Urinary bladder (tissue), 4 donors: ENCODE results near the gene SEMA3C. TPM values are rescaled to one million over a fixed set of nuclear protein-coding genes. Genes with fewer than 3 reads are reported as not detected.

Source experiments
- DNase-seq: peaks from one replicate; pipeline ENCODE4 v3.0.0-alpha.2; 2015; ENCODE audit errors: extremely low spot score
- H3K27ac ChIP-seq: one replicate; pipeline ENCODE4 v1.5.1; 2013; ENCODE audit warnings: low read depth, mild to moderate bottlenecking, moderate library complexity
- H3K36me3 ChIP-seq: one replicate; pipeline ENCODE4 v1.6.1; 2013; ENCODE audit warnings: mild to moderate bottlenecking, moderate library complexity; ENCODE audit not compliant: insufficient read depth
- H3K4me1 ChIP-seq: one replicate; pipeline ENCODE4 v1.6.1; 2013; ENCODE audit warnings: mild to moderate bottlenecking, moderate library complexity; ENCODE audit not compliant: insufficient read depth
- H3K4me3 ChIP-seq: one replicate; pipeline ENCODE4 v1.5.1; 2013; ENCODE audit warnings: low read depth, low read length
- WGBS: extraction: QIAGEN DNeasy Blood & Tissue Kit; methylation state at CpG from one replicate; pipeline ENCODE4 v1.1.7; 2013; 5-methylcytosine and 5-hydroxymethylcytosine counted together
- polyA plus RNA-seq: library from polyadenylated mRNA; stranded (reverse); fragments of 200-250 nt; gene quantifications from one replicate; pipeline ENCODE4 v1.2.3, GENCODE V29; 2013
- total RNA-seq: library from RNA; depleted of rRNA; stranded (reverse); fragments of >200 nt; gene quantifications from one replicate; pipeline ENCODE4 v1.2.3, GENCODE V29; 2014
- donor health status: healthy with polysubstance abuse.
- donor health status: healthy.

The SEMA3C gene
- total and polyA plus RNA-seq, 2 donors = 62.3 to 570 TPM

DNA sequence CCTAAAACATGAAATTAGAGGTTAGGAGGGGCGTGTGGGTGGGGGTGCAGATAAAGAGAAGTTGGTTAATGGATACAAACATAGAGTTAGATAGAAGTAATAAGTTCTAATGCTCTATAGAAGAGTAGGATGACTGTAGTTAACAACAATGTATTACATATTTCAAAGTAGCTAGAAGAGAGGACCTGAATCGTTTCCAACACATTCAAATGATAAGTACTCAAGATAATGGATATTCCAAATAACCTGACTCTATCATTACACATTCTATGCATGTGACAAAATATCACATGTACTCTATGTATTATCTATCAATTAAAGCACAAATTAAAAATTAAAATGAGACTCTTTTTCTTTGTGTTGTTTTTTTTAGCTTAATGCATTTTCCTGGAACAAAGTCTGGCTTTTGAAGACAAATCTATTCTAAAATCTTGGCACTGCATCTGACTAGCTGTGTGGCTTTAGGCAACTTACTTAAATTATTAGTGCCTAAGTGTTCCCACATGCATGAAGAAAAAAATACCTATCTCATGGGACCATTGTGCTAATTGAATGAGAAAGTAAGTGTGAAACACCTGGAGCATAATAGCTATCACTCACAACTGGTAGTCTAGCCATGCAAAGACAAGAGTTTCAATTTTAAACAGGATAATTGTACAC, 75.7 kb downstream of the SEMA3C start:
- Histone ChIP-seq H3K27ac (no peak overlapping the region), H3K36me3 (no peaks in the 10 kb centered on the region), H3K4me3 (no peak overlapping the region), H3K4me1 (no peaks in the 10 kb centered on the region)
- no peak for DNase-seq
- WGBS = 66% methylated on average over 2 of the region's 2 CpGs

DNA sequence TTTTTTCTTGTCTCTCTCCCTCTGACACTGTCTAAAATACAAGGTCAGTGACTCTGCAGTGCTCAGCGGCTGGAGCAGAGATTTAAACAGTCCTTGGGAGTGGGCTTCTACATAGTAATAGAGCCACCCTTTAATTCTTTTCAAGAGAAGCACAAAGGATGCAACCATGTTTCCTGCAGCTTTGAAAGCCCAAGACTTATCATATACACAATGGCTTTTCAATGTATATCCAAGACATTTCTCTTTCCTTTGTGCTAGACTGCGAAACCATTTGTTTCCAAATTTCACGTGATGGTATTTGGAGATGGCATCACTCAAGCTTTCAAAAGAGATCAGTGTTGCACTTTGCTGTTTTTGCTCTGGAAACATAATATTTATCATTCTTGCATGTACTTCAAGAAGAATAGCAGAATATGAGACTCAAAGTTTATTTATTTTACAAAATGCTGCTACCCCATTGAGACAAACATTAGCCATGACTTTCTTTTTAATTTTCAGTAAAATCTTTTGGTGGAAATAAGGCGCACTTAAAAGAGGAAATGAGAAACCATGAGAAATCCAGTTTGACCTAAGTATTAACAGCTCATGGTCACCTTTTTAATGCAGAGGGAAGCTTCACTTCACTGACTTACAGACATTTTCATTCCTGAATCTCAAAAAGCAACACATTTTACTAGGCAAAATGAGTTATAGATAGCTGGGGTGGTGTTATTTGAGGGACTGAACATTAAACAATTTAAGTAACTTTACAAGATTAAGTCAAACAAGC, 76.6 kb downstream of the SEMA3C start:
- 62% methylated on average over 4 of the region's 4 CpGs for WGBS
- H3K27ac ChIP-seq = no peak overlapping the region

DNA sequence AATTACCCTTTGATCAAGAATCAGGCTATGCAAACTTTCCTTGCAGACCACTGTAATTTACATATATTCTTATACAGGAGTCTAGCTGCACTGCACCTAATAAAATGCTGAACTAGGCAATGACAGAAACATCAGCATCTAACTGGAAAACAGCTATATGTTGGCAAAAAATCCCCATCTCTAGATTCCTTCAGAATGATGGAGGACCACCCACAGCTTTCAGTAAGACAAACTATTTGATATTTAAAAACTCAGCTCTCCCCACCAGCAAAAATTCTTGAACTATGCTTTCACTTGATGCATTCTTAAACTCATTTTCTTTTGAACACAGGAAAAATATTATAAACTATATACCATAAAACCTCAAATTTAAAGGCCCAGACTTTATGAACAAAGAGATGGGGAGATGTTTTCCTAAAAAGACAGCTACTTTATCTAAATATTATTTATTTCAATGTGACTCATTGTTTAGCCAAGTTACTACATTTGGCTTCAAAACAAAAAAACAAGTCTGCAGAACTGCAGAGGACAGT, 77.4 kb downstream of the SEMA3C start:
- H3K4me3 ChIP-seq = no peak overlapping the region
- no peak overlapping the region for H3K27ac ChIP-seq
- H3K36me3 ChIP-seq = no peaks in the 10 kb centered on the region
- H3K4me1 ChIP-seq = no peaks in the 10 kb centered on the region
- DNase-seq = no peak

More for the DNA sequence above, 76.6 kb downstream of the SEMA3C start:
- DNase-seq = no peak
- no peaks in the 10 kb centered on the region for H3K36me3 ChIP-seq
- no peaks in the 10 kb centered on the region for H3K4me1 ChIP-seq
- no peak overlapping the region for H3K4me3 ChIP-seq

DNA sequence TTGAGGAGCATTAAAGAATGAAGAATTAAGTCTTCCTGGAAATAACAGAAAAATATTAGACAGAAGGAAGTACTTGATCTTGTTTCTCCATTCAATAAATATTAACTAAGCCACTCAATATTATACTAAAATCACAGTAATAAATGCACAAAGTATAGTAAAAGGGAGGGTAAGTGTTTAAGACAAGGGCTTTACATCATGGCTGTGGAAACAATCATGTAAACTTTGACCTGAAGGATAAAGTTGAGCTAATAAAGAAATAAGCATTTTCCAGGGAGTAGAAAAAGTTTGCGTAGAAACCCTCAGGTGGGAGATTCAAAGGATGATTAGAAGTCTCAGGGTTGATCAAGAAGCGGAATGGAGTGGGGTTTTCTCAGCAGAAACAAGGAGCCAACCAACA, 78.2 kb downstream of the SEMA3C start:
- WGBS = 99% methylated on average over 2 of the region's 2 CpGs
- no peak for DNase-seq
- Histone ChIP-seq H3K4me3 (no peak overlapping the region), H3K4me1 (no peaks in the 10 kb centered on the region), H3K27ac (peak overlapping the region; percentile 2), H3K36me3 (no peaks in the 10 kb centered on the region)

DNA sequence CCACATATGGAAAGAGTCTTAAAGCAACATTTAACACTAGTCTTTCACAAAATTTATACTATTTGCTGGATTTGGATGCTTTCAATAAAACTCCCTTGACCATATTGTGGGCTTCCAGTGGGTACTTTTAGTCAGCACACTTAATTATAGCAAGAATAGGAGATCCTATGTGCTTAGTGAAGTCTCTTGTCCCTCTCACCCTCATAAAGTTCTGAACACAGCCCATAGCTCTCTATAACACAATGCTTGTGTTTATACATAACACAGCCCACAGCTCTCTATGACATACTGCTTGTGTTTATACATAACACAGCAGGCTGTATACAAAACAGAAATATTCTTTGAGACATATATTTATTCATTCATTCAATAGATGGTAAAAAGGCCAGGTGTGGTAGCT, 79.0 kb downstream of the SEMA3C start:
- no peaks in the 10 kb centered on the region for H3K36me3 ChIP-seq
- no peak overlapping the region for H3K27ac ChIP-seq
- H3K4me1 ChIP-seq = no peaks in the 10 kb centered on the region
- H3K4me3 ChIP-seq = no peak overlapping the region
- DNase-seq = no peak

DNA sequence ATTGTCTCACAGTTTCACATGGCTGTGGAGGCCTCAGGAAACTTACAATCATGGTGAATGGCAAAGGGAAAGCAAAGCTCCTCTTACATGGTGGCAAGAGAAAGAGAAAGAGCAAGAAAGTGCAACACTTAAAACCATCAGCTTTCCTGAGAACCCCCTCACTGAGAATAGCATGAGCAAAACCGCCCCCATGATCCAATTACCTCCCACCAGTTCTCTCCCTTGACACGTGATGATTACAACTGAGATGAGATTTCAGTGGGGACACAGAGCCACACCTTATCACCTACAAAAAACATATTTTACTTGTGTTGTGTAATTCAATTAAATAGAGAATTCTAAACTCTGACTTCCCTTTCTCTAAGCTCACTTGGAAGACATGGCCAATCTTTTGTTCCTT, 80.2 kb downstream of the SEMA3C start:
- no peak for DNase-seq
- H3K27ac ChIP-seq = no peak overlapping the region
- no peaks in the 10 kb centered on the region for H3K36me3 ChIP-seq
- WGBS = 47% methylated on average over 2 of the region's 2 CpGs
- H3K4me1 ChIP-seq = no peaks in the 10 kb centered on the region
- no peak overlapping the region for H3K4me3 ChIP-seq

DNA sequence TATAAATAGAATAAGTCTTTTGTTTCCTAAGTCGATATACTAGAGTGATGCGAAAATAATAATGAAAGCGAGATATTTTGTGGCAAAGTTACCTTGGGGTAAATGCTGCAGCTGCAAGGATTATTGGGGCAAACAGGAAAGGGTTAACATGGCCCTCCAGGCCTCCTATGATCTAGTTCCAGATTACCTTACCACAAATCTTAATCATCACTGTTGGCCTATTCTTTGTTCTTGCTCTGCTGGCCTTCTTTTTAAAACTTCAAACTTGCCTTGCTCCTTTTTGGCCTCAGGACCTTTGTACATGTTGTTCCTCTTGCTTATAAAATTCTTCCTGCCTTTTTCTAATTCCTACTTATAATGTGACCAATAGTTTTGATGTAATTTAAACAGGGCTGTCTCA, 81.5 kb downstream of the SEMA3C start:
- 94% methylated on average over 3 of the region's 3 CpGs for WGBS
- Histone ChIP-seq H3K27ac (no peak overlapping the region), H3K36me3 (no peaks in the 10 kb centered on the region), H3K4me3 (no peak overlapping the region), H3K4me1 (no peaks in the 10 kb centered on the region)
- DNase-seq = no peak

DNA sequence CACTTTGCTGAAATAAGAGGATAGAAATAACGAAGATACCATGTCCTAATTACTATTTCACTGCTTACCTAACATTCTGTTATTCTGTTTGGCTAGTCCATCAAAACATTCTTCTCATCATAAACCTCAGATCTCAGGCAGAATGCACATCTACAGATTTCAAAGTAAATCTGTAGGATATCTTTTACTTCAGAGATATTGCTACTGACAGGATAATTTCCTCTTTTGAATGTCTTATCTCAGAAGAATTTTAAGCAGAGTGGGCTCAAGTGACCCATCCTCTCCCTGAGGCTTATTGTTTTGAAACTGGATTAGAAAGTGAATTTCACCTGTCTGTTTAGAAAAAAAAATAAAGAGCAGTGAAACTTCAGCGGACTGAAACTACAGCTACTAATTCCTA, 83.6 kb downstream of the SEMA3C start:
- 64% methylated on average over 2 of the region's 2 CpGs for WGBS
- Histone ChIP-seq H3K27ac (no peak overlapping the region), H3K36me3 (no peaks in the 10 kb centered on the region), H3K4me1 (no peaks in the 10 kb centered on the region), H3K4me3 (no peak overlapping the region)
- DNase-seq = no peak

DNA sequence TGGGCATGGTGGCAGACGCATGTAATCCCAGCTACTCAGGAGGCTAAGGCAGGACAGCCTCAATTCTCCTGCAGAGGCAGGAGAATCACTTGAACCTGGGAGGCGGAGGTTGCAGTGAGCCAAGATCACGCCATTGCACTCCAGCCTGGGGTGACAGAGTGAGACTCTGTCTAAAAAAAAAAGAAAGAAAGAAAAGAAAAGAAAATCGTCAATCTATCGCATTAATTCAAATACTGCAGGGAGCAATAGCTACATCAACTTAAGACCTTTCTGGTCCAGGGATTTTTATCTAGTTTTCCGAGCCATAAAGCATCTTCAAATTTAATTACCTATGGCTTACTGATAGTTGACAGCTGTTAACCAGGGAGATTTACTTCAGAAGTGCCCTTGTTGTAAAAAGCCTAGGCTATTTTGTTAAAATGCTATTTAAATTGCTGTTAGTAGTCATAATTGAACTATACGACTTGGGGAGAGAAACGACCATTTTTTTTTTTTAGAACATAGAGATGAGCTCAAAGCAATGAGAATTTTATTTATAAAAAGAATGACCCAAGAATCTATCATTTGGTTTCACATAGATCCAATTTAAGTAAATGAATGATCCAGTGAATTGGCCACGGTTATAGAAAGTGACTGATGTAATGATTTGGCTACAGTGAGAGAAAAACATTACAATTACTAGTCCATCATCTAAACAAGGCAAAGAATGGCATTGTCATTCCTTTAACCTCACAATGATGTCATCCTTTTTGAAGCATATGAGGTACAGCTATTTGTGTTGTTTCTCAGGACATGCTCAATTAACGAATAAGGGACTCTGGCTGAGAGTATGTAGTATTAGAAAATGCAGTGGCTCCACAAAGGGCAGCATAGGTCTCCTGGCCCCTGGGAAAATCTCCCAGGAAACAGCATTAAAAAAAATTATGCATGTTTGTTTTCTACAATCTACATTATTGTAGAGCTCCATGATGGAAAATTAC, 85.3 kb downstream of the SEMA3C start:
- H3K36me3 ChIP-seq = no peaks in the 10 kb centered on the region
- no peak overlapping the region for H3K27ac ChIP-seq
- no peaks in the 10 kb centered on the region for H3K4me1 ChIP-seq
- DNase-seq = peak; percentile 33
- 71% methylated on average over 10 of the region's 10 CpGs for WGBS
- no peak overlapping the region for H3K4me3 ChIP-seq

DNA sequence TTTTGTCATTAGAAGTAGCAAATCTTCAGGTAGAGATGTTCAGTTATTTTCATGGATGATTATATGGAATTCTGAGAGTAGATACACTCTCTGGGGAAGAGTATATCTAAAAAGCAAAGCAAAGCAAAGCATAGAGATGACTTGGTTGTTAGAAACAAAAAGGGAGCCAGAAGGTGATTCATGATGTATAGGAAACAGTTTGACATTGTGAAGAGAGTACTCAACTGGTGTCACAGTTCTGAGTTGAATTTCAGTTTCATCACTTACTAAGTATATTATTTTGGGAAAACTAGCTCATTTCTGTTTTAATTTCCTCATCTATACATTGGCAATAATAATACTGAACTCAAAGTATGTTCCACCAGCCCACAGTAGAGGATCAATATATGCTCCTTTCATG, 86.8 kb downstream of the SEMA3C start:
- no peaks in the 10 kb centered on the region for H3K4me1 ChIP-seq
- no peak for DNase-seq
- no peak overlapping the region for H3K4me3 ChIP-seq
- no peaks in the 10 kb centered on the region for H3K36me3 ChIP-seq
- no peak overlapping the region for H3K27ac ChIP-seq

DNA sequence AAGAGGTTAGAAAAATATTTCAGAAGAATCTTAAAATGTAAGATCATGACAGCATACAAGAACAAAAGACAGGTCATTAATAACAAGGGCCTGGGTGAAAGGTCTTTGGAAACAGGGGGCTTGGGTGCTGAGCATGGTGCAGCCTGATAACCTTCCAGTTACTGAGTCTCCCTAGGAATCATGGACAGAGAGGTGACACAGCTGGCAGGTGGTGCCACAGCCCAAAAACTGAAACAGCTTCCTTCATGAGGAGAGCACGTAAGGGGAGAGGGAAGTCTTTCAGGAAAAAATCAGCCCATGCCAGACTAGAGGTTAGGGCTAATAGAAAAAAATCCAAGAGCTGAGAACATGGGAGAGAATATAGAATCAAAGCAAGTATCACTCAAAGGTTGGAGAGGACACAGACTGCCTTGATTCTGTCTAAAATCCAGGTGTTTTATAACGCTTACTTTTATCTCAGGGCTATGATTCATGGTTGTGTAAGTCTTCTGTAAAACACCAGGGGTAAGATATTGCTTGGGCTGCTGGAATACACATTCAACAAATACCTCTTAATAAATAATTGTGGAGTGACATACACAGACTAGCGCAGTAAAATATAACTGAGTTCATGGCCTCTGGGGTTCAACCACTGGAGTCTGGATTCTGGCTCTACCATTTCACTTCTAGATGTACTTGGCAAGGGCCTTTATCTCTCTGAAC, 88.1 kb downstream of the SEMA3C start:
- 42% methylated on average over 3 of the region's 3 CpGs for WGBS
- H3K4me3 ChIP-seq = no peak overlapping the region
- no peak for DNase-seq
- no peak overlapping the region for H3K27ac ChIP-seq
- no peaks in the 10 kb centered on the region for H3K4me1 ChIP-seq
- no peaks in the 10 kb centered on the region for H3K36me3 ChIP-seq

DNA sequence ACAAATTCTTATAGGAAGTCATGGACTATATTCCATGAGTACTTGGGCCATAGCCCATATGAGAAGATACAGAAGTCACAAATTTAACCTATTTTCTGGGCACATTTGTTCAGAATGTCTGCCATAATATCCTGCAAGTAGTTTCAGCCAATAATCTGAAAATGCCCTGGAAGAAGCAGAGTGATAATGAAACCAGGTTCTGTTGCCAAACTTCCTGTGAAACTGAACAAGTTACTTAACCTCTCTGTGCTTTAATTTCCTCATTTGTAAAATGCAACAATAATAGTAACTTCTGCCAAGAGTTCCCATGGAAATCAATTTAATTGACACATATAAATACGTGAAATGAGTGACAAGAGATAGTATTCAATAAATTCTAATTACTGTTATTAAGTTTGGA, 88.8 kb downstream of the SEMA3C start:
- no peaks in the 10 kb centered on the region for H3K4me1 ChIP-seq
- H3K36me3 ChIP-seq = no peaks in the 10 kb centered on the region
- 82% methylated on average over 1 of the region's 1 CpG for WGBS
- H3K27ac ChIP-seq = no peak overlapping the region
- no peak overlapping the region for H3K4me3 ChIP-seq
- no peak for DNase-seq

DNA sequence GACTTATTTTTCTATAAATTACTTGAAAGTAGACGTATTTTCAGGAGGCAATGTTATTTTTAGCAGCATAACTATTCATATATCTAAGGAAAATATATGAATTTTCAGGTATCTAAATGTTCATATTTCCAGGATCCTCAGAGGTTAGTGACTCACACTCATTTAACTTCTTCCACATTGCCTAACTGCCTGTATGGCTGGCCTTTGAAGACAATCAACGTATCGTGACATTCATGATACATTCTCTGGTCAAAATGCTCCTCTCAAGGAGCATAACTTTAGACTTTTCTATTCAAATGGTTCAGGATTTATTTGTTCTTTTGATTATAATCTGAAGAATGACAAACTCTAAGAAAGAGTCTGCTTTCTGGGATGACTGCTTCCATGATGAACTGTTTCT, 89.3 kb downstream of the SEMA3C start:
- no peak for DNase-seq
- Histone ChIP-seq H3K4me1 (no peaks in the 10 kb centered on the region), H3K4me3 (no peak overlapping the region), H3K27ac (no peak overlapping the region), H3K36me3 (no peaks in the 10 kb centered on the region)
- WGBS = 89% methylated on average over 3 of the region's 3 CpGs
